Loucy (cell line): Measurements from ENCODE around the gene MACROD2.

Source experiments
- H2AFZ ChIP-seq: fragments of 200-600 bp; sonication (generic); 2 replicates; pipeline ENCODE4 v1.6.0; 2016; ENCODE audit warnings: antibody characterized with exemption, mild to moderate bottlenecking, low read length, moderate library complexity
- H3F3A ChIP-seq: fragments of 200-600 bp; 2 replicates; pipeline ENCODE4 v1.6.0; 2016; ENCODE audit warnings: antibody characterized with exemption, low read depth, mild to moderate bottlenecking
- H3K27me3 ChIP-seq: fragments of 200-600 bp; sonication (generic); 2 replicates; pipeline ENCODE4 v1.6.1; 2014; ENCODE audit warnings: low read length, mild to moderate bottlenecking; ENCODE audit not compliant: insufficient read depth, poor library complexity, severe bottlenecking
- H3K36me3 ChIP-seq: fragments of 200-600 bp; sonication (generic); 2 replicates; pipeline ENCODE4 v1.6.1; 2016; ENCODE audit warnings: low read length; ENCODE audit not compliant: insufficient read depth
- H3K4me1 ChIP-seq: fragments of 200-600 bp; sonication (generic); 2 replicates; pipeline ENCODE4 v1.5.1; 2014; ENCODE audit warnings: low read length, mild to moderate bottlenecking; ENCODE audit not compliant: insufficient read depth, poor library complexity, severe bottlenecking
- H3K4me2 ChIP-seq: fragments of 200-600 bp; sonication (generic); 2 replicates; pipeline ENCODE4 v1.6.0; 2014; ENCODE audit warnings: antibody characterized with exemption, low read length, low read depth, mild to moderate bottlenecking; ENCODE audit not compliant: poor library complexity, severe bottlenecking
- H3K4me3 ChIP-seq: fragments of 200-600 bp; sonication (generic); 2 replicates; pipeline ENCODE4 v1.5.1; 2014; ENCODE audit warnings: low read length, mild to moderate bottlenecking, mixed read lengths; ENCODE audit not compliant: poor library complexity, severe bottlenecking
- H3K79me2 ChIP-seq: fragments of 200-600 bp; sonication (generic); 2 replicates; pipeline ENCODE4 v1.6.1; 2014; ENCODE audit warnings: low read length; ENCODE audit not compliant: insufficient read depth
- H3K9ac ChIP-seq: fragments of 200-600 bp; sonication (generic); 2 replicates; pipeline ENCODE4 v1.6.0; 2014; ENCODE audit warnings: mild to moderate bottlenecking, low read depth, low read length, moderate library complexity; ENCODE audit not compliant: poor library complexity, severe bottlenecking
- H3K9me2 ChIP-seq: fragments of 200-600 bp; sonication (generic); replicated peaks from 2 replicates; pipeline ENCODE4 v1.6.1; 2016; ENCODE audit warnings: low read depth, low read length, mixed read lengths
- H3K9me3 ChIP-seq: fragments of 200-600 bp; sonication (generic); 2 replicates; pipeline ENCODE4 v1.6.1; 2014; ENCODE audit warnings: mild to moderate bottlenecking, antibody characterized with exemption, low read length, low read depth; ENCODE audit not compliant: insufficient read depth
- H4K20me1 ChIP-seq: fragments of 200-600 bp; sonication (generic); 2 replicates; pipeline ENCODE4 v1.6.0; 2014; ENCODE audit warnings: antibody characterized with exemption, low read length, mild to moderate bottlenecking; ENCODE audit not compliant: insufficient read depth, poor library complexity, severe bottlenecking
- CTCF ChIP-seq: fragments of 200-600 bp; sonication (generic); conservative IDR thresholded peaks from 2 replicates; pipeline ENCODE4 v1.5.1; 2014; ENCODE audit warnings: mild to moderate bottlenecking, antibody characterized with exemption, low read length
- EZH2phosphoT487 ChIP-seq: fragments of 200-600 bp; IDR thresholded peaks from 2 replicates; pipeline ENCODE4 v1.6.1; 2018; ENCODE audit warnings: antibody characterized with exemption, mild to moderate bottlenecking, moderate library complexity, borderline replicate concordance

The MACROD2 gene

GRCh38 chr20:15036948-15037347, 1041.6 kb downstream of the MACROD2 start:
- Histone ChIP-seq H3K36me3 (no peaks in the 10 kb centered on the region), H3K27me3 (no peaks in the 10 kb centered on the region), H3K9ac (no peak overlapping the region), H3K9me3 (no peaks in the 10 kb centered on the region), H3F3A (no peaks in the 10 kb centered on the region), H4K20me1 (no peaks in the 10 kb centered on the region), H3K4me2 (peak overlapping the region; percentile 61), H3K79me2 (no peaks in the 10 kb centered on the region), H3K4me1 (peaks cover 9% of the 10 kb centered on the region), H3K9me2 (no peaks in the 10 kb centered on the region), H2AFZ (no peak overlapping the region), H3K4me3 (no peak overlapping the region)
- TF ChIP-seq CTCF (no peak), EZH2phosphoT487 (no peak)

- TF ChIP-seq EZH2phosphoT487: no peak
- no peak for TF ChIP-seq CTCF
- Histone ChIP-seq H3K9me2 (no peaks in the 10 kb centered on the region), H2AFZ (no peak overlapping the region), H3K9ac (no peak overlapping the region), H3F3A (no peaks in the 10 kb centered on the region), H3K36me3 (no peaks in the 10 kb centered on the region), H4K20me1 (no peaks in the 10 kb centered on the region), H3K79me2 (no peaks in the 10 kb centered on the region), H3K4me3 (no peak overlapping the region), H3K27me3 (no peaks in the 10 kb centered on the region), H3K4me1 (peaks cover 9% of the 10 kb centered on the region), H3K9me3 (no peaks in the 10 kb centered on the region), H3K4me2 (no peak overlapping the region)
Measured at GRCh38 chr20:15039088-15039752, 1043.9 kb downstream of the MACROD2 start.

GRCh38 chr20:15042723-15043122, 1047.4 kb downstream of the MACROD2 start:
- no peaks in the 10 kb centered on the region for H3K9me3 ChIP-seq
- no peak overlapping the region for H2AFZ ChIP-seq
- H3K4me3 ChIP-seq: no peak overlapping the region
- no peaks in the 10 kb centered on the region; the same call in 1 of the 2 replicates for H3F3A ChIP-seq
- H3K27me3 ChIP-seq: no peaks in the 10 kb centered on the region
- H3K36me3 ChIP-seq: no peaks in the 10 kb centered on the region
- no peak for TF ChIP-seq EZH2phosphoT487
- TF ChIP-seq CTCF: no peak
- H3K4me1 ChIP-seq: peaks cover 13% of the 10 kb centered on the region
- no peak overlapping the region for H3K9ac ChIP-seq
- H3K79me2 ChIP-seq: no peaks in the 10 kb centered on the region
- H3K4me2 ChIP-seq: no peak overlapping the region
- no peaks in the 10 kb centered on the region for H3K9me2 ChIP-seq
- H4K20me1 ChIP-seq: no peaks in the 10 kb centered on the region
